ENCODE data around the gene NVL. TPM values are rescaled to one million over a fixed set of nuclear protein-coding genes. Genes with fewer than 3 reads are reported as not detected.

The NVL gene
- total RNA-seq, 1 donor, result 22.9 TPM

GRCh38 chr1:224205438-224205840 is 124.5 kb downstream of the NVL start:
- H3K4me3 ChIP-seq (ENCODE audit: low read depth, low read length), result peak overlapping the region; percentile 9
- DNase-seq (ENCODE audit: low read depth), result peak; percentile 70
- TF ChIP-seq, protein P1, sequence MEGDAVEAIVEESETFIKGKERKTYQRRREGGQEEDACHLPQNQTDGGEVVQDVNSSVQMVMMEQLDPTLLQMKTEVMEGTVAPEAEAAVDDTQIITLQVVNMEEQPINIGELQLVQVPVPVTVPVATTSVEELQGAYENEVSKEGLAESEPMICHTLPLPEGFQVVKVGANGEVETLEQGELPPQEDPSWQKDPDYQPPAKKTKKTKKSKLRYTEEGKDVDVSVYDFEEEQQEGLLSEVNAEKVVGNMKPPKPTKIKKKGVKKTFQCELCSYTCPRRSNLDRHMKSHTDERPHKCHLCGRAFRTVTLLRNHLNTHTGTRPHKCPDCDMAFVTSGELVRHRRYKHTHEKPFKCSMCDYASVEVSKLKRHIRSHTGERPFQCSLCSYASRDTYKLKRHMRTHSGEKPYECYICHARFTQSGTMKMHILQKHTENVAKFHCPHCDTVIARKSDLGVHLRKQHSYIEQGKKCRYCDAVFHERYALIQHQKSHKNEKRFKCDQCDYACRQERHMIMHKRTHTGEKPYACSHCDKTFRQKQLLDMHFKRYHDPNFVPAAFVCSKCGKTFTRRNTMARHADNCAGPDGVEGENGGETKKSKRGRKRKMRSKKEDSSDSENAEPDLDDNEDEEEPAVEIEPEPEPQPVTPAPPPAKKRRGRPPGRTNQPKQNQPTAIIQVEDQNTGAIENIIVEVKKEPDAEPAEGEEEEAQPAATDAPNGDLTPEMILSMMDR (IDR thresholded peaks at IDR 0.05; ENCODE audit: insufficient read depth, low read depth, low read length), result no peak

DNA sequence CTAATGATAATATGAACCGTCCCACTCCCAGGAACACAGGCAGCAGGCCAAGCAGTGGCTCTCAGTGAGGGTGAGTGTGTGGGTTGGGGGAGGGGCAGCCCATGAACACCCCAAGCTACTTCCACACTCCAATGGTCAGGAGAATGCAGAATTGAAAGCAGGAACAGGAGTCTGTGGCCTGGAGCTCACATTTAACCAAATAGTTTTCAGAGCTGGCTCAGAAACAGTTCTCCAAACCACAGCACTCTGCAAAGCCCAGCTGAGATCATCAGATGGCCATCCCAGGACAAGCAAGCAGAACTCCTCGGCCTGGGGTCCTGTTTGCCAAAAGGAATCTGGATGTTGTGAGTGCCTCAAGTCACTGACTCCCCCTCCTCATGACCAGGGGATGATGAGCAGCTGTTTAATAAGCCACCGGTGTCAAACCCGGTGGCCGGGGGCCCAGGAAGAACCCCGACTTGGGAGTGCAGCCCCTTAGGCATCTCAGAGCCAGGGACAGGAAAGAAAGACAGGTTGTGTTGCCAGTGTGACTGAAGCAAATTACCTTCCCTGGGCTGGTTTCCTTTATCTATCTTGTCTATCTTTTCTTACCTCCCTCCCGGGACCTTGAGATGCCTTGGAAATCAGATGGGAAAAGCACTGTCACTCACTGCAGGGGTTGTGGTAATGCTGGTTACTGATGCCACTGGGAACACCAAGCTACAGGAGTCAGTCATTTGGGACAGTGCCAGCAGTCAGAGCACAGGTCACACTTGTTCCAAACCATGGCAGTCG is 126.5 kb downstream of the NVL start:
- no peak overlapping the region for H3K4me3 ChIP-seq (ENCODE audit: low read depth, low read length)
- TF ChIP-seq, protein P1 (IDR thresholded peaks at IDR 0.05; ENCODE audit: insufficient read depth, low read depth, low read length), result no peak
- peak; percentile 44 for DNase-seq (ENCODE audit: low read depth)

GRCh38 chr1:224201853-224202252 is 128.1 kb downstream of the NVL start:
- H3K4me3 ChIP-seq (ENCODE audit: low read depth, low read length), result no peak overlapping the region
- DNase-seq (ENCODE audit: low read depth), result no peak
- TF ChIP-seq, protein P1 (IDR thresholded peaks at IDR 0.05; ENCODE audit: insufficient read depth, low read depth, low read length), result no peak

GRCh38 chr1:224201383-224201782 is 128.6 kb downstream of the NVL start:
- DNase-seq (ENCODE audit: low read depth), result no peak
- no peak overlapping the region for H3K4me3 ChIP-seq (ENCODE audit: low read depth, low read length)
- TF ChIP-seq, protein P1 (IDR thresholded peaks at IDR 0.05; ENCODE audit: insufficient read depth, low read depth, low read length), result no peak

DNA sequence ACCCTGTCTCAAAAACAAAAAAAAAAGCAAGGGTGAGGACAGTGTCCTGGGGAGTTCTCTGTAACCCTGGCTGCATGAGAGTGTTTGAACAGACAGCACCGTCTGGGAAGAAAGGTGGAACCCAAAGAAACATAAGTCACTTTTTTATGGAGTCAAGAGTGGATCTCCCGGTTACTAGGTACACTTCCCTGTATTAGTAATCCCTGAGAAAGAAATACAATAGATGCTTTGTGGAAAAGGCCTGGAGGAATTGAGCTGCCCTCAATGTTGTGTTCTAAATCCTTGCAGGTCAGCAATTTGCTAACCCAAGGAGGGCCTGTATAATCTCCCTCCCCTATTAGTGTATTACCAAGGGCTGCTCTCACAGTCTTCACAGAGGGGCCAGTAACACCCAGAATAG is 130.3 kb downstream of the NVL start:
- TF ChIP-seq, protein P1 (IDR thresholded peaks at IDR 0.05; ENCODE audit: insufficient read depth, low read depth, low read length), result no peak
- DNase-seq (ENCODE audit: low read depth), result no peak
- no peak overlapping the region for H3K4me3 ChIP-seq (ENCODE audit: low read depth, low read length)

- TF ChIP-seq, protein P1 (IDR thresholded peaks at IDR 0.05; ENCODE audit: insufficient read depth, low read depth, low read length), result no peak
- no peak overlapping the region for H3K4me3 ChIP-seq (ENCODE audit: low read depth, low read length)
- no peak for DNase-seq (ENCODE audit: low read depth)
Measured at GRCh38 chr1:224198572-224198971, 131.4 kb downstream of the NVL start.
